GM12874 (cell line): Measurements from ENCODE around the gene CHN1.

Source experiments
- TF ChIP-seq, protein P1 (sequence below): IDR thresholded peaks from 2 replicates; pipeline ENCODE4 v1.5.1; 2011; ENCODE audit warnings: low read depth, mild to moderate bottlenecking, control low read depth, low read length, moderate library complexity; ENCODE audit not compliant: insufficient read depth

CHN1 gene

DNA sequence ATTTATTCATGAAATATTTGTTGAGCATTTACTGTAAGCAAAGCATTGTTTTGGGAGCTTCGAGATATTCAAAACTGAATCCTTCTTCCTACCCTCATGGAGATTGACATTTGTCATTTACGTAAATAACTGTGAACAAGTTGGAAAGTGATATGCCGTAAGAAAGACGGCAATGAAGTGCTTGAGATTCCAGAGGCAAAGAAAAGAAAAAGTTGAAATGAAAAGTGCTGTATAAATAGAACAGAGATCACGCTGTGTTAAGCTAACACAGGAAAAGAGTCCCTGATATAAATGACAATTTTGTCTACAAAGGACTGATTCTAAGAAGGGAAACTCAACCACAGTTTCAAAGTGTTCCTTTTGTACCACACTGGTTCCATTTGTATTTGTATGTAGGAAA lies 242.7 kb downstream of the CHN1 start:
- TF ChIP-seq, protein P1, sequence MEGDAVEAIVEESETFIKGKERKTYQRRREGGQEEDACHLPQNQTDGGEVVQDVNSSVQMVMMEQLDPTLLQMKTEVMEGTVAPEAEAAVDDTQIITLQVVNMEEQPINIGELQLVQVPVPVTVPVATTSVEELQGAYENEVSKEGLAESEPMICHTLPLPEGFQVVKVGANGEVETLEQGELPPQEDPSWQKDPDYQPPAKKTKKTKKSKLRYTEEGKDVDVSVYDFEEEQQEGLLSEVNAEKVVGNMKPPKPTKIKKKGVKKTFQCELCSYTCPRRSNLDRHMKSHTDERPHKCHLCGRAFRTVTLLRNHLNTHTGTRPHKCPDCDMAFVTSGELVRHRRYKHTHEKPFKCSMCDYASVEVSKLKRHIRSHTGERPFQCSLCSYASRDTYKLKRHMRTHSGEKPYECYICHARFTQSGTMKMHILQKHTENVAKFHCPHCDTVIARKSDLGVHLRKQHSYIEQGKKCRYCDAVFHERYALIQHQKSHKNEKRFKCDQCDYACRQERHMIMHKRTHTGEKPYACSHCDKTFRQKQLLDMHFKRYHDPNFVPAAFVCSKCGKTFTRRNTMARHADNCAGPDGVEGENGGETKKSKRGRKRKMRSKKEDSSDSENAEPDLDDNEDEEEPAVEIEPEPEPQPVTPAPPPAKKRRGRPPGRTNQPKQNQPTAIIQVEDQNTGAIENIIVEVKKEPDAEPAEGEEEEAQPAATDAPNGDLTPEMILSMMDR, result no peak

DNA sequence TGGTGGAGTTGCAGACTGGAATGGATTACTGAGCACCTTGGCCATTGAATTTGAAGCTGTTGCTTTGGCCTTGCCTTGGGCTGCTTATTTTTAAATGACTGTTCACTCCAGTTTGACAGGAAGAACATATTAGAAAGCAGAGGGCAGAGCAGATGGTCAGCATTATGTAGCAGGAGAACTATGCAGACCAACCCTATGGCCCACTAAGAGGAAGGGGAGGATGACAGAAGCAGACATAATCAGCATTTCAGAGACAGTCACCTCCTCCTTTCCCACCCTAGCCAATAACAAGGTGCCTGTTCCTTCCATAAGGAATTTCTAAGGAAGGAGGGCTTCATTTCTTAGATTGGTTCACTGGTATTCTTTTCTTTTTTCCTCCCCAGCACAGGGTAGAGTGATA lies 243.3 kb downstream of the CHN1 start:
- TF ChIP-seq, protein P1, result no peak

GRCh38 chr2:174760845-174761473 lies 244.2 kb downstream of the CHN1 start:
- TF ChIP-seq, protein P1, result no peak

DNA sequence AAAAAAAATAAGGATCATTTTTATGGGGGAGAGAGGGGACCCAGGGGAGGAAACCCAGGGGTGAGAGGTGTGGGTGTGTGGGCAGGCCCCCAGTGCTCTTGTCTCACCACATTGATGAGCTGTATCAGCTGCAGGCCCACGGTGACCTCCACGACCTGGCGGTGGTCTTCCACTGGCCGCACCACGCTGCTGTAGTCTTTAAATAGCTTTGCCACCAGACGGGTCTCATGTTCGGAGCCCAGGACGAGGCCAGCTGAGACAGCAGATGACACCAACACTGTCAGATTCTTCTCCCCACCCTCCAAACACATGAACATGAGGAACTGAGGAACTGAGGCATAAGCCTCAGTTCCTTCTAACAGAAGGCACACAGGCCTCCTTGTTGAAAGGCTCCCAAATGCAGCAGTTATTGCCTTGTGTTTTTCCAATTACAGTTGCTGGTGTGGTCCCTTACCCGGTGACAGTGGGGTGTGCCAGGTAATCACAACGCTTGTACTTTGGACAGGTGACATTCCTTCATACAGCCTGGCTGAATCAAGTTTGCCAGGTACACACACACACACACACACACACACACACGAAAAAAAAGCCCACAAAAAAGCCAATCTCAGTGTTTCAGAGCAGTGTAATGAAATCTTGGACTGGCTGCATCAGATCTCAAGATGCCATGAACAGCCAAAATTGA lies 245.7 kb downstream of the CHN1 start:
- TF ChIP-seq, protein P1, result no peak

DNA sequence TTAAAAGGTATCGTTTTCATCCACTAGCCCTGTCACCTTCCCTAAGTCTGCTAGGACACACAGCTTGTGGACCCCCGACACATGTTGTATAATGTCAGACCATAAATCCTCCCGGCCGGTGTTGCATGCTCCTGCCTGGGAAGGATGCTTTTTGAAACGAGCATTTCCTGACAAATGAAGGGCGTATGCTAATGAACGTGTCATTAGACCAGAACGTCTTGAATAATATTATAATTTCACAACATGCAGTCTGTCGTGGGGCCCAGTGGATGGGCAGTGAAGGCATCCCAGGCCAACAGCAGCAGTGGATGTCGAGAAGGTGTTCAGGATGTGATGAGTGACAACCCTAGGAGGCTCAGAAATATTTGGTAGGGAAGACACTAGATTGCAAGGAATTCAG lies 248.4 kb downstream of the CHN1 start:
- TF ChIP-seq, protein P1, result no peak

- TF ChIP-seq, protein P1, result no peak
Observed at GRCh38 chr2:174753038-174753633, 252.0 kb downstream of the CHN1 start.

- TF ChIP-seq, protein P1, result no peak
Observed at GRCh38 chr2:174752403-174753037, 252.7 kb downstream of the CHN1 start.
